Liver (tissue), 9 donors: ENCODE data around the gene LMTK3. TPM values are rescaled to one million over a fixed set of nuclear protein-coding genes. Genes with fewer than 3 reads are reported as not detected.

ENCODE experiments used
- DNase-seq: peaks from one replicate; pipeline ENCODE4 v3.0.0-alpha.2; 2017; ENCODE audit warnings: low spot score
- H3K27ac ChIP-seq, 2 donors: one replicate each; pipeline ENCODE4 v1.7.0; 2013; ENCODE audit warnings: inconsistent platforms in 2 of 2, low read length in 2 of 2, control low read depth in 1 of 2, low read depth in 1 of 2, mild to moderate bottlenecking in 1 of 2
- H3K27me3 ChIP-seq, 4 donors: one replicate each; pipeline versions ENCODE4 v1.6.1 to v1.7.0; 2013; ENCODE audit warnings: low read length in 3 of 4, inconsistent platforms in 1 of 4, mild to moderate bottlenecking in 1 of 4, moderate library complexity in 1 of 4; ENCODE audit not compliant: control insufficient read depth in 4 of 4, insufficient read depth in 4 of 4
- H3K36me3 ChIP-seq, 4 donors: one replicate each; pipeline versions ENCODE4 v1.6.1 to v1.7.0; 2013; ENCODE audit warnings: low read length in 3 of 4, mild to moderate bottlenecking in 3 of 4, low read depth in 1 of 4, moderate library complexity in 1 of 4; ENCODE audit not compliant: control insufficient read depth in 4 of 4, insufficient read depth in 3 of 4
- H3K4me1 ChIP-seq, 4 donors: one replicate each; pipeline versions ENCODE4 v1.6.1 to v1.7.0; 2013; ENCODE audit warnings: low read length in 3 of 4, mild to moderate bottlenecking in 3 of 4, moderate library complexity in 1 of 4; ENCODE audit not compliant: control insufficient read depth in 4 of 4, insufficient read depth in 4 of 4
- H3K4me3 ChIP-seq, 3 donors: one replicate each; pipeline versions ENCODE4 v1.6.1 to v1.7.0; 2013; ENCODE audit warnings: low read length in 3 of 3, control low read depth in 1 of 3, low read depth in 1 of 3, mild to moderate bottlenecking in 1 of 3
- H3K9ac ChIP-seq, 2 donors: one replicate each; pipeline ENCODE4 v1.7.0; 2013; ENCODE audit warnings: low read length in 2 of 2, mild to moderate bottlenecking in 2 of 2, moderate library complexity in 2 of 2, control low read depth in 1 of 2, low read depth in 1 of 2
- H3K9me3 ChIP-seq, 4 donors: one replicate each; pipeline versions ENCODE4 v1.6.1 to v1.7.0; 2013; ENCODE audit warnings: low read length in 3 of 4; ENCODE audit not compliant: control insufficient read depth in 4 of 4
- EGR1 ChIP-seq, 2 donors: IDR thresholded peaks; 2 replicates each; pipeline ENCODE4 v1.6.1; 2016 to 2018; ENCODE audit warnings: antibody characterized with exemption in 2 of 2, low read depth in 2 of 2
- FOXA1 ChIP-seq: IDR thresholded peaks from 2 replicates; pipeline ENCODE4 v1.6.1; 2016; ENCODE audit warnings: antibody characterized with exemption
- FOXA2 ChIP-seq: IDR thresholded peaks from 2 replicates; pipeline ENCODE4 v1.6.1; 2016; ENCODE audit warnings: antibody characterized with exemption
- HNF4A ChIP-seq, 2 donors: conservative IDR thresholded peaks; 2 replicates each; pipeline ENCODE4 v1.6.1; 2016; ENCODE audit warnings: antibody characterized with exemption in 2 of 2, mild to moderate bottlenecking in 2 of 2
- HNF4G ChIP-seq: IDR thresholded peaks from 2 replicates; pipeline ENCODE4 v1.6.1; 2016; ENCODE audit warnings: antibody characterized with exemption
- JUND ChIP-seq, 2 donors: IDR thresholded peaks; 2 replicates each; pipeline ENCODE4 v1.6.1; 2016; ENCODE audit warnings: antibody characterized with exemption in 2 of 2
- NR2F2 ChIP-seq: IDR thresholded peaks from 2 replicates; pipeline ENCODE4 v1.6.1; 2016; ENCODE audit warnings: antibody characterized with exemption
- RAD21 ChIP-seq, 2 donors: IDR thresholded peaks; 2 replicates each; pipeline ENCODE4 v1.6.1; 2016; ENCODE audit warnings: antibody characterized with exemption in 2 of 2, mild to moderate bottlenecking in 2 of 2
- RXRA ChIP-seq, 2 donors: IDR thresholded peaks; 2 replicates each; pipeline ENCODE4 v1.6.1; 2017 to 2018; ENCODE audit warnings: antibody characterized with exemption in 2 of 2, mild to moderate bottlenecking in 1 of 2
- SP1 ChIP-seq: IDR thresholded peaks from 2 replicates; pipeline ENCODE4 v1.6.1; 2018; ENCODE audit warnings: antibody characterized with exemption, mild to moderate bottlenecking
- YY1 ChIP-seq: IDR thresholded peaks from 2 replicates; pipeline ENCODE4 v1.6.1; 2016; ENCODE audit warnings: antibody characterized with exemption, mild to moderate bottlenecking
- WGBS: extraction: QIAGEN DNeasy Blood & Tissue Kit; methylation state at CpG from one replicate; pipeline ENCODE4 v1.1.7; 2013; 5-methylcytosine and 5-hydroxymethylcytosine counted together
- polyA plus RNA-seq, 2 donors: library from polyadenylated mRNA; stranded (reverse) in 1 of 2; unstranded in 1 of 2; fragments of 200-250 nt in 1 of 2; fragments of >200 nt in 1 of 2; fragmentation: Nextera tagmentation in 1 of 2; extraction: Ambion mirVana in 1 of 2; gene quantifications; one replicate each; pipeline versions ENCODE4 v1.2.1 to v1.2.3, GENCODE V29; 2013 to 2015
- total RNA-seq, 2 donors: library from RNA; depleted of rRNA; stranded (reverse); fragments of >200 nt; gene quantifications; one replicate each; pipeline ENCODE4 v1.2.3, GENCODE V29; 2014
- TF ChIP-seq, protein P1 (sequence below): IDR thresholded peaks from 2 replicates; pipeline ENCODE4 v1.6.1; 2016; ENCODE audit warnings: antibody characterized with exemption
- TF ChIP-seq, protein P2 (sequence below): IDR thresholded peaks from 2 replicates; pipeline ENCODE4 v1.6.1; 2016; ENCODE audit warnings: antibody characterized with exemption, mild to moderate bottlenecking
- TF ChIP-seq, protein P3 (sequence below): IDR thresholded peaks from 2 replicates; pipeline ENCODE4 v1.6.1; 2016; ENCODE audit warnings: antibody characterized with exemption
- TF ChIP-seq, protein P4 (sequence below): fragments of 150-350 bp; IDR thresholded peaks from 2 replicates; pipeline ENCODE4 v1.5.1; 2017; ENCODE audit warnings: improper control_type of control experiment, low read depth, low read length; ENCODE audit not compliant: missing input control
- TF ChIP-seq, protein P5 (sequence below): IDR thresholded peaks from 2 replicates; pipeline ENCODE4 v1.6.1; 2016; ENCODE audit warnings: antibody characterized with exemption
- donor health status: healthy.
- donor health status: healthy.
- donor health status: healthy.
- donor health status: healthy.
- donor health status: healthy.

Gene LMTK3
- total and polyA plus RNA-seq, 4 donors: 0.08 TPM; not detected in 2

DNA sequence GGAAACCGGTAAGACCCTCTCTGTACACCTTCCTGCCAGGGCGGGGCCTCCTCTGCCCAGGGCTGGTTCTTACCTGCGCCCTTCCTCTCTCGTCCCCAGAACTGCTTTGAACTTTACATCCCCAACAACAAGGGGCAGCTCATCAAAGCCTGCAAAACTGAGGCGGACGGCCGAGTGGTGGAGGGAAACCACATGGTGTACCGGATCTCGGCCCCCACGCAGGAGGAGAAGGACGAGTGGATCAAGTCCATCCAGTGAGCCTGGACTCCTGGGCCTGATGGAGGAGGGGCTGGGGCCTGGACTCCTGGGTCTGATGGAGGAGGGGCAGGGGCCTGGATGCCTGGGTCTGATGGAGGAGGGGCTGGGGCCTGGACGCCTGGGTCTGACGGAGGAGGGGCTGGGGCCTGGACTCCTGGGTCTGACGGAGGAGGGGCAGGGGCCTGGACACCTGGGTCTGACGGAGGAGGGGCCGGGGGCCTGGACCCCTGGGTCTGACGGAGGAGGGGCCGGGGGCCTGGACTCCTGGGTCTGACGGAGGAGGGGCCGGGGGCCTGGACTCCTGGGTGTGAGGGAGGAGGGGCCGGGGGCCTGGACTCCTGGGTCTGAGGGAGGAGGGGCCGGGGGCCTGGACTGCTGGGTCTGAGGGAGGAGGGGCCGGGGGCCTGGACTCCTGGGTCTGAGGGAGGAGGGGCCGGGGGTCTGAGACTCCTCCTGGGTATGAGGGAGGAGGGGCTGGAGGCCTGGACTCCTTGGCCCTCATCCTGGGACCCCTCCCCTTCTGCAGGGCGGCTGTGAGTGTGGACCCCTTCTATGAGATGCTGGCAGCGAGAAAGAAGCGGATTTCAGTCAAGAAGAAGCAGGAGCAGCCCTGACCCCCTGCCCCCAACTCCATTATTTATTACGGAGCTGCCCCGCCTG lies 33.0 kb downstream of the LMTK3 start:
- TF ChIP-seq SP1: no peak
- no peak for TF ChIP-seq RAD21 (IDR thresholded peaks at IDR 0.05)
- TF ChIP-seq, protein P1, sequence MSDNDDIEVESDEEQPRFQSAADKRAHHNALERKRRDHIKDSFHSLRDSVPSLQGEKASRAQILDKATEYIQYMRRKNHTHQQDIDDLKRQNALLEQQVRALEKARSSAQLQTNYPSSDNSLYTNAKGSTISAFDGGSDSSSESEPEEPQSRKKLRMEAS: no peak
- TF ChIP-seq RXRA (IDR thresholded peaks at IDR 0.05): no peak
- TF ChIP-seq, protein P2, sequence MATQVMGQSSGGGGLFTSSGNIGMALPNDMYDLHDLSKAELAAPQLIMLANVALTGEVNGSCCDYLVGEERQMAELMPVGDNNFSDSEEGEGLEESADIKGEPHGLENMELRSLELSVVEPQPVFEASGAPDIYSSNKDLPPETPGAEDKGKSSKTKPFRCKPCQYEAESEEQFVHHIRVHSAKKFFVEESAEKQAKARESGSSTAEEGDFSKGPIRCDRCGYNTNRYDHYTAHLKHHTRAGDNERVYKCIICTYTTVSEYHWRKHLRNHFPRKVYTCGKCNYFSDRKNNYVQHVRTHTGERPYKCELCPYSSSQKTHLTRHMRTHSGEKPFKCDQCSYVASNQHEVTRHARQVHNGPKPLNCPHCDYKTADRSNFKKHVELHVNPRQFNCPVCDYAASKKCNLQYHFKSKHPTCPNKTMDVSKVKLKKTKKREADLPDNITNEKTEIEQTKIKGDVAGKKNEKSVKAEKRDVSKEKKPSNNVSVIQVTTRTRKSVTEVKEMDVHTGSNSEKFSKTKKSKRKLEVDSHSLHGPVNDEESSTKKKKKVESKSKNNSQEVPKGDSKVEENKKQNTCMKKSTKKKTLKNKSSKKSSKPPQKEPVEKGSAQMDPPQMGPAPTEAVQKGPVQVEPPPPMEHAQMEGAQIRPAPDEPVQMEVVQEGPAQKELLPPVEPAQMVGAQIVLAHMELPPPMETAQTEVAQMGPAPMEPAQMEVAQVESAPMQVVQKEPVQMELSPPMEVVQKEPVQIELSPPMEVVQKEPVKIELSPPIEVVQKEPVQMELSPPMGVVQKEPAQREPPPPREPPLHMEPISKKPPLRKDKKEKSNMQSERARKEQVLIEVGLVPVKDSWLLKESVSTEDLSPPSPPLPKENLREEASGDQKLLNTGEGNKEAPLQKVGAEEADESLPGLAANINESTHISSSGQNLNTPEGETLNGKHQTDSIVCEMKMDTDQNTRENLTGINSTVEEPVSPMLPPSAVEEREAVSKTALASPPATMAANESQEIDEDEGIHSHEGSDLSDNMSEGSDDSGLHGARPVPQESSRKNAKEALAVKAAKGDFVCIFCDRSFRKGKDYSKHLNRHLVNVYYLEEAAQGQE: no peak
- TF ChIP-seq NR2F2: no peak
- no peak for TF ChIP-seq HNF4A (conservative IDR thresholded peaks at IDR 0.05)
- TF ChIP-seq, protein P3, sequence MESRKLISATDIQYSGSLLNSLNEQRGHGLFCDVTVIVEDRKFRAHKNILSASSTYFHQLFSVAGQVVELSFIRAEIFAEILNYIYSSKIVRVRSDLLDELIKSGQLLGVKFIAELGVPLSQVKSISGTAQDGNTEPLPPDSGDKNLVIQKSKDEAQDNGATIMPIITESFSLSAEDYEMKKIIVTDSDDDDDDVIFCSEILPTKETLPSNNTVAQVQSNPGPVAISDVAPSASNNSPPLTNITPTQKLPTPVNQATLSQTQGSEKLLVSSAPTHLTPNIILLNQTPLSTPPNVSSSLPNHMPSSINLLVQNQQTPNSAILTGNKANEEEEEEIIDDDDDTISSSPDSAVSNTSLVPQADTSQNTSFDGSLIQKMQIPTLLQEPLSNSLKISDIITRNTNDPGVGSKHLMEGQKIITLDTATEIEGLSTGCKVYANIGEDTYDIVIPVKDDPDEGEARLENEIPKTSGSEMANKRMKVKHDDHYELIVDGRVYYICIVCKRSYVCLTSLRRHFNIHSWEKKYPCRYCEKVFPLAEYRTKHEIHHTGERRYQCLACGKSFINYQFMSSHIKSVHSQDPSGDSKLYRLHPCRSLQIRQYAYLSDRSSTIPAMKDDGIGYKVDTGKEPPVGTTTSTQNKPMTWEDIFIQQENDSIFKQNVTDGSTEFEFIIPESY: no peak
- TF ChIP-seq, protein P4, sequence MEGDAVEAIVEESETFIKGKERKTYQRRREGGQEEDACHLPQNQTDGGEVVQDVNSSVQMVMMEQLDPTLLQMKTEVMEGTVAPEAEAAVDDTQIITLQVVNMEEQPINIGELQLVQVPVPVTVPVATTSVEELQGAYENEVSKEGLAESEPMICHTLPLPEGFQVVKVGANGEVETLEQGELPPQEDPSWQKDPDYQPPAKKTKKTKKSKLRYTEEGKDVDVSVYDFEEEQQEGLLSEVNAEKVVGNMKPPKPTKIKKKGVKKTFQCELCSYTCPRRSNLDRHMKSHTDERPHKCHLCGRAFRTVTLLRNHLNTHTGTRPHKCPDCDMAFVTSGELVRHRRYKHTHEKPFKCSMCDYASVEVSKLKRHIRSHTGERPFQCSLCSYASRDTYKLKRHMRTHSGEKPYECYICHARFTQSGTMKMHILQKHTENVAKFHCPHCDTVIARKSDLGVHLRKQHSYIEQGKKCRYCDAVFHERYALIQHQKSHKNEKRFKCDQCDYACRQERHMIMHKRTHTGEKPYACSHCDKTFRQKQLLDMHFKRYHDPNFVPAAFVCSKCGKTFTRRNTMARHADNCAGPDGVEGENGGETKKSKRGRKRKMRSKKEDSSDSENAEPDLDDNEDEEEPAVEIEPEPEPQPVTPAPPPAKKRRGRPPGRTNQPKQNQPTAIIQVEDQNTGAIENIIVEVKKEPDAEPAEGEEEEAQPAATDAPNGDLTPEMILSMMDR: no peak
- TF ChIP-seq FOXA2: no peak
- TF ChIP-seq FOXA1: no peak
- no peak for TF ChIP-seq JUND (IDR thresholded peaks at IDR 0.05)
- TF ChIP-seq YY1: no peak
- no peak for TF ChIP-seq HNF4G
- TF ChIP-seq EGR1 (IDR thresholded peaks at IDR 0.05; ENCODE audit: low read depth in 2 of 2): no peak
- TF ChIP-seq, protein P5, sequence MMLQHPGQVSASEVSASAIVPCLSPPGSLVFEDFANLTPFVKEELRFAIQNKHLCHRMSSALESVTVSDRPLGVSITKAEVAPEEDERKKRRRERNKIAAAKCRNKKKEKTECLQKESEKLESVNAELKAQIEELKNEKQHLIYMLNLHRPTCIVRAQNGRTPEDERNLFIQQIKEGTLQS: no peak
- WGBS: 93% methylated on average over 29 of the region's 29 CpGs

More for the DNA sequence above, 33.0 kb downstream of the LMTK3 start:
- no peak overlapping the region for H3K4me3 ChIP-seq
- no peak overlapping the region for H3K9ac ChIP-seq
- H3K9me3 ChIP-seq: no peaks in the 10 kb centered on the region
- DNase-seq: no peak
- peaks cover 12 to 38% (median 16%) of the 10 kb centered on the region in 4 donors for H3K36me3 ChIP-seq
- no peaks in the 10 kb centered on the region for H3K27me3 ChIP-seq
- H3K4me1 ChIP-seq: peaks cover 0 to 15% (median 8%) of the 10 kb centered on the region in 4 donors
- H3K27ac ChIP-seq: no peak overlapping the region
